ENCODE data around the gene NRXN2.
"Not testable (repeated sequence)": the region's sequence is repeated elsewhere in the genome, so short reads cannot be mapped to it uniquely, and the experiment has no call there.

Gene NRXN2

DNA sequence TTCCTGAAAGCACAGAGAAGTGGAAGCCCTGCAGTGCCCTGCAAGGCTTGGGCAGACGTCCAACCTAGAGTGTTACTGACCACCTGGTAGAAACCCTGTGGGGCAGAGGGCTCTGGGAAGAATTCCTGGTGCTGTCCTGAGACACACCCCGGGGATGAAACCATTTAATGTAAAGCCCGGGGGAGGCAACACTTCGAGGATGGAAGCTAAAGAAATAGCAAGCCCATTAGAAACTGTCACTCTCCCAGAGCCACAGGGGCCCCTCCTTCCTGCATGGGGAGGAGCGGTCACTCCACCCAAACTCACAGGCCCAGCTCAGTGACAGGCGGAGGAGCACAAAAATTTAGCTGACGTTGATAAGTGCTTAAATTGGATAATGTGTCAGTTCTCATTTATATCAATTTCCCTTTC, 57.6 kb downstream of the NRXN2 start:
- CTCF ChIA-PET, result no interaction called here
- peak overlapping the region; percentile 24 for H3K27ac Mint-ChIP-seq
- peaks cover 24% of the 10 kb centered on the region for H3K27me3 Mint-ChIP-seq
- no peaks in the 10 kb centered on the region for H3K9me3 Mint-ChIP-seq
- H3K36me3 Mint-ChIP-seq, result no peaks in the 10 kb centered on the region
- H3K4me3 Mint-ChIP-seq, result no peak overlapping the region
- no peaks in the 10 kb centered on the region for H3K4me1 Mint-ChIP-seq
- no peak for DNase-seq

DNA sequence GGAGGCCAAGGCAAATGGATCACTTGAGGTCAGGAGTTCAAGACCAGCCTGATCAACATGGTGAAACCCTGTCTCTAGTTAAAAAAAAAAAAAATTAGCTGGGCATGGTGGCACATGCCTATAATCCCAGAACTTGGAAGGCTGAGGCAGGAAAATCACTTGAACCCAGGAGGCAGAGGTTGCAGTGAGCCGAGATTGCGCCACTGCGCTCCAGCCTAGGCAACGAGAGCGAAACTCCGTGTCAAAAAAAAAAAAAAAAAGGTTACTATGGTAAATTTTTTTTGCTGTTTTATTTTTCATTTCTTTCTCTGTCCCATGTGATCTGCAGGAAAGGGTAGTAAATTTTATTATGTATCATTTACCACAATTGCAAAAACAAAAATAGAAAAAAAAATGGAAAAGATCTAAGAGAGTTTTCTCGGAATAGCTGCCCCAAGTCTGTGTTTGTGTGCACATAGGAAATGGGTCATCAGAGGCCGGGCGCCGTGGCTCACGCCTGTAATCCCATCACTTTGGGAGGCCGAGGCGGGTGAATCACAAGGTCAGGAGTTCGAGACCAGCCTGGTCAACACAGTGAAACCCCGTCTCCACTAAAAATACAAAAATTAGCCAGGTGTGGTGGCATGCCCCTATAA, 58.6 kb downstream of the NRXN2 start:
- peaks cover 20% of the 10 kb centered on the region for H3K27me3 Mint-ChIP-seq
- H3K9me3 Mint-ChIP-seq, result not testable (repeated sequence)

DNA sequence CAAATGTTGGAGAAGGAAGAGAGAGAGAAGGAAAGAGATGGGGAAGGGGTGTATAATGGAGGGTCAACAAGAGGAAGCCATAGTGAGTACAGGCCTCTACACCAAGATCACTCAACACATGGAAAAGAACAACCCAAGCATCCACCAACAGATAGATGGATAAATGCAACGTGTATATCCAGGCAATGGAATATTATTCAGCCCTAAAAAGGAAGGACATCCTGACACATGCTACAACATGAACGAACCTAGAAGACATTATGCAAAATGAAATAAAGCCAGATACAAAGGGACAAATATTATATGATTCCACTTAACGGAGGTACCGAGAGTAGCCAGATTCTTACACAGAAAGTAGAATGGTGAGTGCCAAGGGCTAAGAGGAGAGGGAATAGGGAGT, 59.3 kb downstream of the NRXN2 start:
- Mint-ChIP-seq H3K4me1 (no peaks in the 10 kb centered on the region), H3K9me3 (no peaks in the 10 kb centered on the region), H3K27ac (no peak overlapping the region), H3K4me3 (no peak overlapping the region), H3K27me3 (peaks cover 20% of the 10 kb centered on the region), H3K36me3 (no peaks in the 10 kb centered on the region)
- CTCF ChIA-PET, result interaction anchor here (1.2 kb wide), 1 partner anchor 11 kb away, joined by 3 read pairs; no protein-coding TSS in a partner anchor
- DNase-seq, result no peak

More for the DNA sequence above, 58.6 kb downstream of the NRXN2 start:
- H3K4me3 Mint-ChIP-seq, CTCF ChIA-PET, DNase-seq, H3K27ac Mint-ChIP-seq, H3K4me1 Mint-ChIP-seq, H3K36me3 Mint-ChIP-seq: not testable (repeated sequence)

DNA sequence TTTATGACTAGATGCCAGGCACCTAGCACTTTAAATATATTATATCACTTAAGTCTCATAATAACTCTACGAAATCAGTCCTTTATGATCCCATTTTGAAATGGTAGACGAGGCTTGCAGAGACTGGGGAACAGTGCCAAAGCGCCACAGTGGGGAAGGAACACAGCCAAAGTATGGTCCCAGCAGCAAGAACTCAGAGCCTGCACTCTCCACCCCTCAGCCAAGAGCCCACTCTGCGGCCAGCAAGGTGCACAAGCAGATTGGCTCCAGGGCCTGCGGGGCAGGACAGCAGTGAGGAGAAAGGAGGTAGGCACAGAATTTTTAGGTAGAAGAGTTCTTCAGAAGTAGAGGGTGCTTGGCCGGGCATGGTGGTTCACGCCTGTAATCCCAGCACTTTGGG, 61.4 kb downstream of the NRXN2 start:
- no peak for DNase-seq
- Mint-ChIP-seq H3K4me3 (no peak overlapping the region), H3K9me3 (no peaks in the 10 kb centered on the region), H3K27me3 (peaks cover 16% of the 10 kb centered on the region), H3K36me3 (no peaks in the 10 kb centered on the region), H3K4me1 (peaks cover 4% of the 10 kb centered on the region), H3K27ac (no peak overlapping the region)
- CTCF ChIA-PET, result interaction anchor here (1.4 kb wide), 1 partner anchor 13 kb away, joined by 3 read pairs; no protein-coding TSS in a partner anchor

DNA sequence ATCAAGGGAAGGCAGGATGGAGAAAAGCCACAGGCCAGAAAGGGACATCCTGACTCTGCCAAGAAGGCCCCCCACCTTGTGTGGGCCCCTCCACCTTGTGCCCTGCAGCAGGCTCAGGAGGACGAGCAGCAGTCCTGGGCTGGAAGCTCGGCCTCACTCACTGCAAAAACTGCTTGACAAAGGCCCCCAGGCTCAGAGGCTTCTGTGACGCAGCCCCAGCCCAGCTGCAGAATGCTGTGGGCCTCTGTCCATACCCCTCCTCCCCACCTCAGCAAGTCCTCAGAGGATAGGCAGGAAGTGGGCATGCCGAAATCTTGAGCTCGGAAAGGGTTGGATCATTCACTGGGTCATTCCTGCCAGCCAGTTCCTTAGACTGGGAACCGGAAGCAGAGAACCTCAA, 61.9 kb downstream of the NRXN2 start:
- H3K27me3 Mint-ChIP-seq, result peaks cover 16% of the 10 kb centered on the region
- peaks cover 4% of the 10 kb centered on the region for H3K4me1 Mint-ChIP-seq
- H3K27ac Mint-ChIP-seq, result no peak overlapping the region
- CTCF ChIA-PET, result interaction anchor here (1.4 to 2.7 kb wide), 2 partner anchors 14 to 27 kb away, joined by 3 to 15 read pairs; no protein-coding TSS in a partner anchor
- no peak for DNase-seq
- no peaks in the 10 kb centered on the region for H3K36me3 Mint-ChIP-seq
- H3K9me3 Mint-ChIP-seq, result no peaks in the 10 kb centered on the region
- no peak overlapping the region for H3K4me3 Mint-ChIP-seq

DNA sequence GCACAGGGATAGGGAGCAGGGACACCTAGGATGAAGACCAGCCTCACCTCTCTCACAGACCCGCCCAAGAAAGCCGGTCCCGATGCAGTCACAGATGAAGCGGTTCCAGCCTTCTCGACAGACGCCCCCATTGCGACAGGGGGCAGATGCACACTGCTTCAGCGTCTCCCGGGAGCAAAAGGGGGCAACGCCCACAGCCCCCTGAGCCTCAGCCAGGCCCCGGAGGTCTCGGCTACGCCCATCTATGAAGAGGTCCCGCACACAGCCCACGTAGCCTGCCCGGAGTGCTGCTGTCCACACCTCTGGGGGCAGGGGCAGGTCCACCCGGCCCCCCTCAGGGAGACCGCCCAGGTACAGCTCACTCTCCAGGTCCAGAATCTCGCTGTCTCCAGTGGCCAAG, 62.3 kb downstream of the NRXN2 start:
- H3K4me1 Mint-ChIP-seq, result peaks cover 4% of the 10 kb centered on the region
- H3K9me3 Mint-ChIP-seq, result no peaks in the 10 kb centered on the region
- peaks cover 20% of the 10 kb centered on the region for H3K27me3 Mint-ChIP-seq
- no peaks in the 10 kb centered on the region for H3K36me3 Mint-ChIP-seq
- CTCF ChIA-PET, result interaction anchor here (1.4 to 2.7 kb wide), 3 partner anchors 10 to 211 kb away, joined by 6 to 15 read pairs (median 15); no protein-coding TSS in a partner anchor
- no peak for DNase-seq
- no peak overlapping the region for H3K4me3 Mint-ChIP-seq
- no peak overlapping the region for H3K27ac Mint-ChIP-seq

DNA sequence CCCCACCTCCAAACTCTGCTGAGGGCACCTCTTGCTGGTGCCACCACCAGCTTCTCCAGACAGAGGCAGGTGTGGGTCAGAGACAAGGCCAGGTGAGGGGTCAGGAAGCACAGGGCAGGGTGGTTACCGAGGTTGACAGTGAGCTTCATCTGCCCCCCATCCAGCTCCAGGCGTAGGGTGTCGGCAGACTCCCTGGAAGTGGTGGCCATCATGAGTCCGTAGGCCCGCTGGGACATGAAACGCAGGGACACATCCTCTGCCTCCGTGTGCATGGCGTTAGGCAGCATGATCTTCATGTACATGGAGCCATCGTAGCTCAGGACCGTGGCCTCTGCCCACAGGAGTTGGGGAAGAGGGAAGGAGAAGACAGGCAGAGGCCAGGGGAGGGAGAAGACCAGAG, 62.8 kb downstream of the NRXN2 start:
- Mint-ChIP-seq H3K9me3 (no peaks in the 10 kb centered on the region), H3K27me3 (peaks cover 24% of the 10 kb centered on the region), H3K27ac (no peak overlapping the region)

DNA sequence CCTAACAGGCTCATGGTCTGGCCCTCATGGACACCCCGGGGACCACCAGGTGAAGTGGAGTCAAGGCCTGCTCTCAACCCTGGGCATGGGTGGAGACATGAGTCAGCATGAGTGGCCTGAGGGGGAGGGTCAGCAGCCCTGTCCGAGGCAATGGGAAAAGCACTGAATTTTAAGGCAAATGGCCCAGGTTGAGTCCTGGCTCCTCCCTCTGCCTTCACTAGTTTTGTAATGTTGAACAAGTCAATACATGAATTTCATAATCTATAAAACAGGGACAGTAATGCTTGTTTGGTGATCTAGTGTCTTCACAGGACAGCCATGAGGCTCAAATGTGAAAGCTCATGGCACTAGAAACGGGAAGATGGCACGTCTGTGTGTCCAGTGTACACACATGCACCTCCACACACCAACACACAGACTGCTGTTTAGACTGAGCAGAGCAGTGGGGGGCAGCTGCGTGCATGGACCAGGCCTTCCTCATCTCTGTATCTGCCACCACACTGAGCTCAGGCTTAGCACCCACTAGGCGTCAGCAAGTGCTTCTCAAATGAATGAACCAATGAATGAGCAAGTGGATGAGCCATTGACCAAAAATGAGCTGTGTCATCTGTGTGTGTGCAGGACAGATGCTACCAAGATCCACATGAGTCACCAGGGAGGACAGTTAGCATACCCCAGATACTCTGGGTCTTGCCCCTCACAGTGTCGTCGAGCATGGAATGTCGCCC, 63.4 kb downstream of the NRXN2 start:
- H3K36me3 Mint-ChIP-seq, result no peaks in the 10 kb centered on the region
- DNase-seq, result no peak
- no peak overlapping the region for H3K4me3 Mint-ChIP-seq
- CTCF ChIA-PET, result interaction anchor here (1.1 to 2.7 kb wide), 4 partner anchors 9 to 210 kb away, joined by 3 to 15 read pairs (median 10); no protein-coding TSS in a partner anchor
- no peaks in the 10 kb centered on the region for H3K9me3 Mint-ChIP-seq
- H3K4me1 Mint-ChIP-seq, result peaks cover 4% of the 10 kb centered on the region
- peaks cover 25% of the 10 kb centered on the region for H3K27me3 Mint-ChIP-seq
- no peak overlapping the region for H3K27ac Mint-ChIP-seq

More for the DNA sequence above, 62.8 kb downstream of the NRXN2 start:
- CTCF ChIA-PET, result interaction anchor here (1.1 to 2.7 kb wide), 4 partner anchors 10 to 211 kb away, joined by 3 to 15 read pairs (median 10); no protein-coding TSS in a partner anchor
- Mint-ChIP-seq H3K36me3 (no peaks in the 10 kb centered on the region), H3K4me3 (no peak overlapping the region), H3K4me1 (peaks cover 4% of the 10 kb centered on the region)
- no peak for DNase-seq

DNA sequence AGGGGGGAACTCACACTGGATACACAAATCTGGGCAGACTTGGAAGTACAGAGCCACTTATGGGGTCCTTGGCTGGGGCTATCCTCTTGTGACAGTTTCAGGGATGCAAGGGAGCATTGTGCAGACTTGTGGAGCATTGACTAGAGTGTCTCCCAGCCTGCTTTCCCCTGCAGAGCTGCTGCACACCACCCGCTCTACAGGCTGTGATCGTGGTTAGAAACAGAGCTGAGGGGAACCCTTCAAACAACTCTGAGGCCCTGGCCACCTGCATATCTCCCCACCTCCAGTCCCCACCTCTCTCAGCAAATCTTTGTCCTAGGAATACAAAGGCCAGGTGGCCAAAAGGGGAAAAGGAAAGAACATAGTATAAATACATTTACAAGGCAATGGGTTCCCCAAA, 64.7 kb downstream of the NRXN2 start:
- H3K27ac Mint-ChIP-seq, result no peak overlapping the region
- H3K4me1 Mint-ChIP-seq, result peaks cover 4% of the 10 kb centered on the region
- no peak for DNase-seq
- H3K9me3 Mint-ChIP-seq, result no peaks in the 10 kb centered on the region
- H3K27me3 Mint-ChIP-seq, result peaks cover 31% of the 10 kb centered on the region
- no peaks in the 10 kb centered on the region for H3K36me3 Mint-ChIP-seq
- no peak overlapping the region for H3K4me3 Mint-ChIP-seq
- CTCF ChIA-PET, result no interaction called here

DNA sequence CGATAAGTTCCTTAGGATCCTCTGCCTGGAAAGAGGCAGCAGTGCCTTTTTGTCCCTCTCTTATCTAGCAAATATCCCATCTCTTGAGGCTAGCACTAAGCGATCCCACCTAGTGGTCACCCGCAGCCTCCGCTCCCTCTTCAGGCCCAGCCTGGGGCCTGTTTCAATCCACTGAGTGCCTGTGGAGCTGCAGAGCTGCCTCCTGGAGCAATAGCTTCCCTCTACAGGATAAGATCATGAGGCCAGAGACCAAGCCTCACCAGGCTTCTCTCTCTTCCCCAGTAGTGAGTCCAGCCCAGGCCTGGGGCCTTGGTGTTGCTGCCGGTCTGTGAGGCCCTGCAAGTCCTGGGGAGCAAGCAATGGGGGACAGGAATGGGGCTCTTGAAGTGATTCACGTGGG, 66.1 kb downstream of the NRXN2 start:
- Mint-ChIP-seq H3K9me3 (no peaks in the 10 kb centered on the region), H3K4me1 (peaks cover 4% of the 10 kb centered on the region), H3K4me3 (no peak overlapping the region), H3K27ac (no peak overlapping the region), H3K27me3 (peaks cover 28% of the 10 kb centered on the region), H3K36me3 (no peaks in the 10 kb centered on the region)
- DNase-seq, result no peak
- CTCF ChIA-PET, result no interaction called here

DNA sequence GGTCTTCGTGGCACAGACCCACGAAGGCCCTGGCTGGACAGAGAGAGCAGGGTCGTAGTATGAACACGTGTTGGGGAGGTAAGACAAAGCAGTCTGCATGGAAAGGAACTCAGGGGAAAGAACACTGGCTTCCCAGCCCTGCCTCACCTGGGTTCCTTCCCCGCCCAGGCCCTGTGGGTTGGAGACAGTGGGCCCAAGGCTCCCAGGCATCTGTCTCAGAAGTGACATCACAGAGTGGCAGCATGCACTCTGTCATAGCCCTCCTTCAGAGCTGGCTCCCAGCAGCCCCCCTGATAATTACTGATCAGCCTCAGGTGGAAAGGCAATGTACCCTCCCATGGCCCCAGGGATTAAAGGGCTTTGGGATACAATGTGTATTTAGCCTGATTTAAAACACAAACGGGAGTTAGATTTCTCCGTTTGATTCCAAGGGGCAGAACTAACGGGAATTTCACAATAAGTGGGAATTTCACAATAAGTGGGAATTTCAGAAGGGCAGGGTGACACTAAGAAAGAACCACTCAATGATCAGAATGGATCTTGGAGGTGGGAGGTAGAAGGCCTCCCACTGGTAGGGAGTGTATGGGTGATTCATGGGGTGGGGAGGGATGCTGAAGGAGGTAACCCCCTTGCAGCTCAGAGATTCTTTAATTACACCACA, 66.9 kb downstream of the NRXN2 start:
- Mint-ChIP-seq H3K27me3 (peaks cover 28% of the 10 kb centered on the region), H3K27ac (no peak overlapping the region), H3K4me3 (no peak overlapping the region), H3K4me1 (peaks cover 4% of the 10 kb centered on the region), H3K9me3 (no peaks in the 10 kb centered on the region), H3K36me3 (no peaks in the 10 kb centered on the region)
- CTCF ChIA-PET, result no interaction called here
- no peak for DNase-seq

DNA sequence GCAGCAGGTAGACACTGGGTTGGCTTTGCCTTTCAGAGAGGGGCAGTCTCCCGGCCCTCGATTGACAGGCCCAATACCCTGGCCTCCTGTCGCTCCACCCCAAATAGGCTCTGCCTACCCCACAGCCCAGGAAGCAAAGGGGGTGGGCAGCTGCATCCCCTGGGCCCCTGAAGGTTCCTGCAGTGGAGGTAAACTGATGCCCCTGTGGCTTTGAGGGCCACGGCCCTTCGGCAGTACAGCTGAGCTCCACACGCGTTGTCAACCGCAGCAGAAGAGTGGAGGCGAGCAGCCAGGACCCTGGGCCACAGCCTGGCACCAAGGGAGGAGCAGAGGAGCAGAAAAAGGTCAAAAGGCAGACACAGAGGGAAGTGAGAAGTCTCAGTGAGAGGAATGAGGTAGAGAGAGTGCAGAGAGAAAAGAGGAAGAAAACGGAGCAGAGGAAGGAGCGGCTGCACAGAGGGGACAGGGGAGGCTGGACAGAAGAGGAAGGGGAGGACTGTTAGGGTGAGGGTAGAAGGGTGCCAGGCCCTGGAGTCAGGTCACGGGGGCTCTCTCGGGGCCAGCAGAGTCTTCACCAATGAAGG, 67.9 kb downstream of the NRXN2 start:
- Mint-ChIP-seq H3K9me3 (no peaks in the 10 kb centered on the region), H3K36me3 (no peaks in the 10 kb centered on the region), H3K27me3 (peaks cover 32% of the 10 kb centered on the region), H3K4me3 (no peak overlapping the region), H3K27ac (no peak overlapping the region), H3K4me1 (peaks cover 4% of the 10 kb centered on the region)
- CTCF ChIA-PET, result interaction anchor here (1.2 kb wide), 1 partner anchor 295 kb away, joined by 3 read pairs; no protein-coding TSS in a partner anchor
- DNase-seq, result no peak

DNA sequence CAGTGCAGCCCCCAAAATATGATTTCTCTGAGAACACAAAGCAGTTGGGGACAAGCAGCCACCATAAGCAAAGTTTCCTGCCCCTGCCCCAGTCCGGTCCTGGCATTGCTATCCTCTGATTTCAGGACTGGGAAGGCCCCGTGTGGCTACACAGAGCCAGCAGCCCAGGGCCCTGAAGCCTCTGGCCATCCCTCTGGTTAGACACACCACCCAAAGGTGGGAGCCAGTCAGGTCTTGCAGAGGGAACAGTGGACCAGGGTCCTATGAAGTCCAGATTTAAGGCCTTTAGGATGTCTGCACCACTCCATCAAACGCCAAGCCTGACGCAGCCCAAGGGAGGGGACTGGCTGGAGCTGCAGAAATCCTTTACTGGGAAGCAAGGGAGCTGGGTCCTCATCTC, 68.6 kb downstream of the NRXN2 start:
- no peak overlapping the region for H3K27ac Mint-ChIP-seq
- peaks cover 4% of the 10 kb centered on the region for H3K4me1 Mint-ChIP-seq
- no peaks in the 10 kb centered on the region for H3K9me3 Mint-ChIP-seq
- CTCF ChIA-PET, result interaction anchor here (1.0 to 1.2 kb wide), 2 partner anchors 205 to 295 kb away, joined by 3 read pairs; no protein-coding TSS in a partner anchor
- no peak for DNase-seq
- no peaks in the 10 kb centered on the region for H3K36me3 Mint-ChIP-seq
- peaks cover 29% of the 10 kb centered on the region for H3K27me3 Mint-ChIP-seq
- no peak overlapping the region for H3K4me3 Mint-ChIP-seq

DNA sequence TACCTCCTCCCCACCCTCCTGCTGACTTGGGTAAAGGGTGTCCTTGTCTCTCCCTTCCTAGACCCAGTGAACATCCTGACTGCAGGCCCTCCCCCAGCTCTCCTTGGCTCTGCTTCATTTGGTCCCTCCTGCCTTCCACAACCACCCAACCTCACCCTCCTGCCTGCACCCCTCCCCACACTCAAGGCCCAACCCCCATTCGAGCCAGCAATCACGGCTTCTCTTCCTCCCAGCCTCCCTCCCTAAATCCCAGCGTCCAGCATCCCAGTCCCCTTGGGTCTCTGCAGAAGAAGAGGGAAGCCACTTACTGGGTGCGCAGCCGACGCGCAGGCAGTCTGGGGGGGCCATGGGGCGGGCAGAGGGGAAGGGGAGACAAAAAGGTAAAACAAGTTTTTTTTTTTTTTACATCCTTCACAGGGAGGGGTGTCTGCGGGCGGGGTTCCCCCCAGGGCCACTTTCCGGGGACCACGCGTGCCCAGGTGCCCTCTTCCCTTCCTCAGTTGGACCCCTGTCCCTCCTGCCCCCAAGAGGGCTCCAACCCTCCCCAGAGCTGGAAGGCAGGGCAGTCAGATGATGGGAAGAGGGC, 69.5 kb downstream of the NRXN2 start:
- no peak for DNase-seq
- H3K9me3 Mint-ChIP-seq, result no peaks in the 10 kb centered on the region
- CTCF ChIA-PET, result interaction anchor here (1.0 to 4.9 kb wide), 5 partner anchors 104 to 294 kb away, joined by 3 to 22 read pairs (median 5); partner anchors contain the start of gene RPS6KA4
- H3K4me1 Mint-ChIP-seq, result peaks cover 4% of the 10 kb centered on the region
- no peak overlapping the region for H3K27ac Mint-ChIP-seq
- peaks cover 25% of the 10 kb centered on the region for H3K27me3 Mint-ChIP-seq
- H3K4me3 Mint-ChIP-seq, result no peak overlapping the region
- no peaks in the 10 kb centered on the region for H3K36me3 Mint-ChIP-seq

All from activated naive CD4-positive, alpha-beta T cell treated with anti-CD3 and anti-CD28 coated beads, Interleukin-2, amount 10 ng/mL, durations not matched to agents 7 days and 5 days (primary cell).